GOT3 (cell line): ENCODE results near the gene GALNS.
"Not testable (repeated sequence)": the region's sequence is repeated elsewhere in the genome, so short reads cannot be mapped to it uniquely, and the experiment has no call there.

Experiments used
- DNase-seq: peaks from one replicate; lab custom pipeline; 2025; ENCODE audit warnings: mixed read lengths; lab: John Stamatoyannopoulos, UW

Gene GALNS

DNA sequence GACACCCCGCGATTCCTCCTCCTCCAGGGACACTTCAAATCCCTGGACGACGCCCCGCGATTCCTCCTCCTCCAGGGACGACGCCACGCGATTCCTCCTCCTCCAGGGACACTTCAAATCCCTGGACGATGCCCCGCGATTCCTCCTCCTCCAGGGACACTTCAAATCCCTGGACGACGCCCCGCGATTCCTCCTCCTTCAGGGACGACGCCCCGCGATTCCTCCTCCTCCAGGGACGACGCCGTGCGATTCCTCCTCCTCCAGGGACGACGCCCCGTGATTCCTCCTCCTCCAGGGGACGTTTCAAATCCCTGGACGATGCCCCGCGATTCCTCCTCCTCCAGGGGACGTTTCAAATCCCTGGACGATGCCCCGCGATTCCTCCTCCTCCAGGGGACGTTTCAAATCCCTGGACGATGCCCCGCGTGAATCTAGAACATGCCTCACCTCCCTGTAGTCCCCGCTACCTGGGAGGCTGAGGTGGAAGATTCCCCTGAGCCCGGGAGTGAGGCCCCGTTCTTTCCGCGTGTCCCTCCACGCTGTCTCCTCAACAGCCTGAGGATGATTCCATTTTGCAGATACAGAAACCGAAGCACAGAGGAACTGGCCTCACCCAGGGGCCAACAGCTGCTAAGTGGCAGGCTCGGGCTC is 33.1 kb upstream of the GALNS start:
- DNase-seq = not testable (repeated sequence)

DNA sequence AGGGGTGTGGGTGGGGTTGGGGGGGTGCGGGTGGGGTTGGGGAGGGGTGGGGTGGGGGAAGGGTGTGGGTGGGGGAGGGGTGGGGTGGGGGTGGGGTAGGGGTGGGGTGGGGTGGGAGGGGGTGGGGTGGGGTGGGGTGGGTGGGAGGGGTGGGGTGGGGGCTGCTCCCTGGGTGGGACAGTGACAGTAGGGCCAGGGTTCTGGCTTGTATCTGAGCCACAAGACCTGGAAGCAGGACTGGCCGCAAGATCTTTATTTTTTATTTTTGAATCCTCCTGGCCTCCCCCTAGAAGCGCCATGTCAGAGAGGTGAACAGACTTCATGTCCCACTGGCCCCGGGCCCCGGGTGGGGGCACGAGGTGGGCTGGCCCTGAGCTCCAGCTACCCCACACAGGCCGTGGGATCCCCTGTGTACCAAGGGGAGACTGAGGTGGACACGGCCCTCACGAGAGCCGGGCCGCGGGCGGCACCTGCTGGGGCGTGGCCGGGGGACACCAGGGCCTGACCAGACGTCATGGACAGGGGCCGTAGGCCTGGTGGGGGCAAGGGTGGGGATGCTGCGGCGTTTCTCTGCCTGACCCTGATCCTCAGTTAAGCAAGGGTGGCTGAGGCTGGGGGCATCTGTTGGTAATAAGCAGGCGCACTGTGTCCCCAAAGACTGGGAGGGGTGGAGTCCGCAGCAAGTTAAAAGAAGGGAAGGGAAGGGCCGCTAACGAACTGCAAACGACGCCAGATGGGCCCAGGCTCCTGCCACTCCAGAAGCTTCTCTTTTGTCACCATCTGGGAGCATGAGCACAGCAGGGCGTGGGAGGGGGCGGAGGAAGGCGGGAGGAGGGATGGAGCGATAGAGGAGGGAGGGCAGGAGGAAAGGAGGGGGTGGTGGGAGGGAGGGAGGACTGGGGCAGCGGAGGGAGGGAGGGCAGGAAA is 32.0 kb upstream of the GALNS start:
- no peak for DNase-seq

- no peak for DNase-seq
Observed at GRCh38 chr16:88888057-88888456, 31.3 kb upstream of the GALNS start.

- no peak for DNase-seq
Observed at GRCh38 chr16:88886845-88887521, 30.2 kb upstream of the GALNS start.

DNA sequence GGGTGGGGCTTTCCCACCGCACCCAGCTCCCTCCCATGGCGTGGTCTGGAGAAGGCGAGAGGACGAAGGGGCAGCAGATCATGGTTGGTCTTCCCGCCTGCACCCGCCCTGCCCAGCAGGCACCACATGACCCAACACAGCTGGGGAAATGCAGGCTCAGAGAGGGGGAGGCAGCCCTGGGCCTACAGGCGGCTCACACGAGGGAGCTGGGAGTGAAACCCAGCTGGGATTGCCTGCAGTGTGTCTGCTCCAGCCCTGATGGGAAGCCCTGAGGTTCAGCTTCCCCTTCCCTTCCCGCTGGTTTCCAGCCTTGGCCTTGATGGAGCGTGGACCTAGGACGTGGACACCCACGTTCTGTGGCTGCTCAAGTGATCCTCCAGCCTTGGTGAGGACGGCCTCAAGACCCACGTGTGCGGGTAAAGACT is 29.7 kb upstream of the GALNS start:
- no peak for DNase-seq

DNA sequence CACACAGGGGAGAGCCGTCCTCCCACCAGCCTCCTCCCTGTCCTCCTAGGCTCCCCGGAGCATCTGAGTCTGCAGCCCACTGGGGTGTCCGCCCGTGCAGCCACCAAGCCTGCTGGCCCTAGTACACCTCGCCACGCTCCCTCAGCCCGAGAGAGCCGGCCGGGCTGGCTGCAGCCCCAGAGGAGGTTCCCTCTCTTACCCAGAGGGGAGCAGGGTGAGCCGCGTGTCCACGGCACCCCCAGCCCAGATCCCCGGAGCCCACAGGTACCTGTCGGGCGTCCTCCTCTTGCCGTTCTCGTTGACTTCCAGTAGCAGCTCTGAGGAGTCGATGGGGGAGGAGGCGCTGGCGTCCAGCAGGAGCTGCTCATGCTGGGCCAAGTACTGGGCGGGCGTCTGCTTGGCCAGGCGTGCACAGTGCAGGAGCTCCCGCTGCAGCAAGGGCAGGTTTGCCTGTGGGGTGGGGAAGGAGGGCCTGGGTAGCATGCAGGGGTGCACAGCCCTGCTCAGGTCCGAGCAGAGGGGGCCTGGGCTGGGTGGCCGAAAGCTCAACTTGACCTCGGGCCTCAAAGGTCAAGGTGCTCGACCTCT is 29.0 kb upstream of the GALNS start:
- DNase-seq = no peak

GRCh38 chr16:88884569-88885271 is 28.0 kb upstream of the GALNS start:
- DNase-seq = no peak

DNA sequence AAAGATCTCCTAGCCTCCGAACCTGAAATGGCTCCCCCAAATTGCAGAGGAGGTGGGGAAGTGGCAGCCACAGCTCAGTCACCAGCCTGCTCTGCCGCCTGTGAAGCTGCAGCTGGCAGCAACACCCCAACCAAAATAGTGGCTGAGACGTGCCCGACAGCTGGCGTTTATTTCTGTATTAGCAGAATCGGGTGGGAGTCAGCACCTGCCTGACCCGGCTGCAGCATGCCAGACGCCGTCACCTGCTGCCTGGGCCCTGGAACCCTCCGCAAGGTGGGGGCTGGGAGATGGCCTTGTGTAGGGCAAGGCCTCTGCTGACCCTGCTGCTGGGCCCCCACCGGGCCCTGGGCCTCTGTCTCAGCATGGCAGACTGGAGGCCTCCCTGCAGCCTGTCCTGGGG is 27.2 kb upstream of the GALNS start:
- DNase-seq = no peak

DNA sequence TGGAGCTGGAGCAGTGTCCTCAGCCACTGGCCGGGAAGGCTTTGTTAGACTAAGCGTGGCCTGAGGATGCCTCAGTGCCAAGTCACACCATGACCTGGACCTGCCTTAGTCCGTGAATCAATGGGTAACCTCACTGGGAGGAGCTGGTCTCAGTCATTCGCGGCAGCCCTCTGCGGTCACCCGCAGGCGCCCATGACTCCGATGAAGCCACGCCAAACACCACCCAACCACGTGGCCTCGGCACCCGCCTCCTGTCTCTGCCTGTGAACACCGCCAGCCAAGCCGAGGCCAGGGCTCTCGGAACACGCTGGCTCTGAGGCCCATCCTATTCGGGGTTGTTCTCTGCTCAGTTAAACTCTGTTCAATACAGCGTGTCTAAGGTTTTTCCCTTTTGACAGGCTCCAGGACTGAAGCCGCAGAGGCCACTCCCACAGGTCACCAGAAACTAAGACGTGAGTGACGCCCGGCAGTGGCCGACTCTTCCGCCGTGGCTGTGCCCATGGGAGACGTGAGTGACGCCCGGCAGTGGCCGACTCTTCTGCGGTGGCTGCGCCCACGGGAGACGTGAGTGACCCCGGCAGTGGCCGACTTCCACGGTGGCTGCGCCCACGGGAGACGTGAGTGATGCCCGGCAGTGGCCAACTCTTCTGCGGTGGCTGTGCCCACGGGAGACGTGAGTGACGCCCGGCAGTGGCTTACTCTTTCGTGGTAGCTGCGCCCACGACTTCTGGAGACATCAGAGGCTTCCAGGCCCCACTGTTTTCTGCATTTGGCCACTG is 26.6 kb upstream of the GALNS start:
- peak; percentile 57 for DNase-seq

GRCh38 chr16:88882358-88883030 is 25.7 kb upstream of the GALNS start:
- DNase-seq = no peak

DNA sequence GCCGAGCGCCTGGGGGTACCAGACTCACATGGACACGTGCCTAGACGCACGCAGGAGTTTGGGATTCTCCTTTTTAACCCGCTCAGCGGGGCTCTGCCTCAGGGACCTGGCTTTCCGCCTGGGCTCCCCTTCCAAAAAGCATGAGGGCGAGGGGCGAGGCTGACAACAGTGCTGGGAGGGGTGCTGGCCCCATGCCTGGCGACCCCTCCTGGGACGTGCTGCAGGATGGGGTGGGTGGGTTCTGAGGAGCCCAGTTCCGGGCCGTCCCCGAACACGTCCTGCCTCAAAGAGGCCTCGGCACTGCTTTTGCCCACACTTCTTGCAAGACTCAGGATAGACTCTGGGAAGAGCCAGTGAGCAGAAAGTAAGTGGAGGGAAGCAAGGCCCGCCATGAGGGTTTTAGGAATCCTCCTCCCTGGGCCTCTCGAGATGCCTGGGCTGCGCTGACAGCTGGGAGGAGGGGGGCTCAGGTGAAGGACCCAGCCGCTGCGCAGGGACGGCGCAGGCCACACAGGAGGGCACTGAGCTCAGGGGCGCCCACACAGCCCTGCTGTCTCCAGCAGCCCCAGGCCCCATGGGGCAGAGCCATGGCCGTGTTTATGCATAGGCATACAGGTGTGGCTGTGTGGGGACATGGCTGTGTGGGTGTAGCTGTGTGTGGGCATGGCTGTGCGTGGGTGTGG is 25.1 kb upstream of the GALNS start:
- DNase-seq = no peak

GRCh38 chr16:88881007-88881615 is 24.4 kb upstream of the GALNS start:
- no peak for DNase-seq

DNA sequence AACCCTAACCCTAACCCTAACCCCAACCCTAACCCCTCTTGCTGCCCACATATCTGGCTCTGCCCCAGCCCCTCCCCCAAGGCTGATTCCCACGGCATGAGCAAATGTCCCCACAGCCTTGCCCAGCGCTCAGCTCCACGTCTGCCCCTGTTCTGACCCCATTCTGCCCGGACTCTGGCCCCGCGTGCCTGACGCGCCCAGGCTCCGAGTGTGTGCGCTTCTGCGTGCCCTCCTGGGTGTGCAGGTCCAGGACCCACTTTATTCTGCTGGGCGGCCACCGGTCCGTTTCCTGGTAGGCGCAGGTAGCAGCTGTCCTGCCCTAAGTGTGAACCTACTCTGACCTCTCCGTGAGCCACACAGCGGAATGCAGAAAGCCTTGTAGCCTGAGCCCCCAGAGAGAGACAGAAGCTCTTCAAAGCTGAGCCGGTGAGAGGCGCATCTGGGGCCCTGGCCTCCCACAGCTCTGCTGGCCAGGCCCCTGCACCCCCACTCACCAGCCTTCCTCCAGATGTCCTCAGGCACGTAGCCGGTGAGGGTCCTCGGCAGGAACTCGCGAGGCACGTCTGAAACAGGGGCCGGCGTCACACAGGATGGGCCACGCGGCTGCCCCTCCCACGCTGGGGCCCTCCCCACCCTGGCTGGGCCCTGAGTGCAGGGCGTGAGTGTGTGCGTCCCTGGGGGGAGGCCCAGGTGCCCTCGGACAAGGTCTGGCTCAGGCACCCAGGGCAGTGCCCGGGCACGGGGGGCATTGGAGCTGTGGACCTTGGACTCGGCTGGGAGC is 23.7 kb upstream of the GALNS start:
- DNase-seq = no peak

GRCh38 chr16:88879788-88880055 is 23.0 kb upstream of the GALNS start:
- no peak for DNase-seq

DNA sequence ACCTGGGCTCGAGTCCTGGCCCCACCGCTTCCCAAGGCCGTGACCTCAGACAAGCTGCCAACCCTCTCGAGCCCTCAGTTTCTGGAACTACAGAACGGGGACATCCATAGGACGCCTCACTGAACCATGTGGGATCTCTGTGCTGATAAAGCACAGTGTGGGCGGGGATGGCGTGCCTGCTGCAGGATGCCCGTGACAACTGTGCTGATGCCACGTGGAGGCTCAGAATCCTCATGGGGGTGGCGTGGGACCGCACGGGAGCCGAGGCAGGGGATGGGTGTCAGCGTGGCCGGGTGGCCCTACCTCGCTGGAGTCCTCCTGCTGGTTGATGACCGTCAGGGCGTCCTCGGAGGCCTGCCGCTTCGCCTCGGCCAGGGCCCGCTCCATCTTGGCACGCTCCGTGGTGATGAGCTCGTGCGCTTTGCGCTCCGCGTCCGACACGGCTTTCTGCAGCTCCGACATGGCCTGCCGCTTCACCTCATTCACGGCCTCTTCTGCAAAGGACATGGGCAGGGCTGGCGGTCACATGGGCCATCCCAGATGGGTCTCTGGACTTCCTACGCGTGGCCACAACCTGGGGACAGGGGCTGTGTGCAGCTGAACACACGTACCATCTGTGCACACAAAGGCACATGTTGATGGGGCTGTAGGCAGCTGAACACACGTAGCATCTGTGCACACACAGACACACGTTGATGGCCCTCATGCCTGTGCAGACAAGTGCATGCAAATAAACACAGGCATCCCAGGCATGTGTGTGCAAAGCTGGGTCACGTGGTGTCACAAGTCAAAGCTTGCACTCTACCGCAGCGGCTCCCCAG is 22.4 kb upstream of the GALNS start:
- DNase-seq = no peak

DNA sequence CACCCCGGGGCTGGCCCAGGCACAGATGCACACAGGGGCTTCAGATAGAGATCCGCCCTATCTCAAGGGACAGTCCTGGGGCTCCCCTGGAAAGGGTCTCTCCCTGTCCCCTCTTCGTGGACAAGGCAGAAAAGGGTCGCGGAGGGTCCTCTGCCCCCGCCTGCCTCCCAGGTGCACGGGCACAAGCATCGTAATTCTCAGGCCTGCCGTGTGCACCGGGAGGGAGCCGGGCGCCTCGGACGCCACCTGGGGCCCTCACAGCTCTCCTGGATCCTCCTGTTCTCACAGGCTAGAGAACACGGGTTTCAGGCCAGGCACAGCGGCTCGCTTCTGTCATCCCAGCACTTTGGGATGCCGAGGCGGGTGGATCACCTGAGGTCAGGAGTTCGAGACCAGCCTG is 21.6 kb upstream of the GALNS start:
- no peak for DNase-seq

GRCh38 chr16:88877564-88878289 is 21.0 kb upstream of the GALNS start:
- no peak for DNase-seq
